H1 (cell line): ENCODE measurements around the gene KCNJ4. TPM values are rescaled to one million over a fixed set of nuclear protein-coding genes. Genes with fewer than 3 reads are reported as not detected.

Source experiments
- CTCF ChIA-PET: fragments of 300-600 bp; sonication (Branson Sonifier 250); formaldehyde crosslinking; loops from one replicate; lab custom pipeline; 2021; ENCODE audit not compliant: partially characterized antibody; lab: Charles Lee
- POLR2A ChIA-PET: fragments of 300-600 bp; sonication (Branson Sonifier 250); formaldehyde crosslinking; loops from one replicate; lab custom pipeline; 2021; ENCODE audit warnings: inconsistent platforms; ENCODE audit not compliant: partially characterized antibody; lab: Charles Lee
- DNase-seq, 2 experiments: peaks; one replicate each; pipeline versions ENCODE4 v3.0.0 to v3.0.0-alpha.2; 2010 to 2022; ENCODE audit warnings: low spot score in 2 of 2, low read depth in 1 of 2, mixed read lengths in 1 of 2
- FAIRE-seq: peaks from 2 replicates; lab custom pipeline; 2011; peaks lifted over from hg19 to GRCh38; lab: Jason Lieb, UNC
- H2AFZ ChIP-seq: 2 replicates; pipeline ENCODE4 v1.8.1; 2012; ENCODE audit warnings: low read length, inconsistent platforms
- H2AK5ac ChIP-seq: 2 replicates; pipeline ENCODE4 v1.6.1; 2013; ENCODE audit warnings: low read depth, low read length
- H2BK120ac ChIP-seq: replicated peaks from 2 replicates; pipeline ENCODE3; 2013; ENCODE audit warnings: low read depth, low read length, inconsistent platforms
- H2BK12ac ChIP-seq: 2 replicates; pipeline ENCODE4 v1.6.1; 2013; ENCODE audit warnings: low read depth, low read length
- H2BK15ac ChIP-seq: 2 replicates; pipeline ENCODE4 v1.6.1; 2013; ENCODE audit warnings: low read length
- H2BK20ac ChIP-seq: 2 replicates; pipeline ENCODE4 v1.6.1; 2013; ENCODE audit warnings: low read length
- H2BK5ac ChIP-seq: 2 replicates; pipeline ENCODE4 v1.6.1; 2013; ENCODE audit warnings: low read depth, low read length
- H3K14ac ChIP-seq: 2 replicates; pipeline ENCODE4 v1.6.1; 2013; ENCODE audit warnings: inconsistent platforms; ENCODE audit not compliant: insufficient read length
- H3K18ac ChIP-seq: 2 replicates; pipeline ENCODE4 v1.6.1; 2013; ENCODE audit warnings: low read length; ENCODE audit errors: extremely low read depth
- H3K23ac ChIP-seq: 2 replicates; pipeline ENCODE4 v1.6.1; 2013; ENCODE audit warnings: inconsistent platforms; ENCODE audit not compliant: insufficient read length
- H3K23me2 ChIP-seq: 2 replicates; pipeline ENCODE4 v1.6.1; 2013; ENCODE audit warnings: low read depth, low read length
- H3K27ac ChIP-seq: 2 replicates; pipeline ENCODE4 v1.6.1; 2011; ENCODE audit warnings: low read depth, low read length, inconsistent platforms
- H3K27me3 ChIP-seq, 4 experiments: replicated peaks in 1 of 4; 1 replicate in 1 of 4; 2 replicates in 3 of 4; pipeline versions ENCODE4 v1.6.1 to v1.8.1; 2011 to 2013; ENCODE audit warnings: low read length in 3 of 4, mild to moderate bottlenecking in 3 of 4, inconsistent platforms in 2 of 4, mixed read lengths in 2 of 4, moderate library complexity in 1 of 4; ENCODE audit not compliant: control insufficient read depth in 3 of 4, insufficient read depth in 3 of 4; ENCODE audit errors: extremely low read depth in 1 of 4
- H3K36me3 ChIP-seq, 4 experiments: 2 replicates each; pipeline versions ENCODE4 v1.6.1 to v1.8.1; 2011 to 2013; ENCODE audit warnings: mild to moderate bottlenecking in 4 of 4, low read length in 3 of 4, moderate library complexity in 2 of 4, control low read depth in 1 of 4, inconsistent platforms in 1 of 4; ENCODE audit not compliant: insufficient read depth in 4 of 4, control insufficient read depth in 2 of 4
- H3K4ac ChIP-seq: replicated peaks from 2 replicates; pipeline ENCODE3; 2013; ENCODE audit warnings: low read length, low read depth, mixed read lengths, inconsistent platforms; ENCODE audit not compliant: insufficient read length
- H3K4me1 ChIP-seq, 4 experiments: replicated peaks in 1 of 4; 1 replicate in 1 of 4; 2 replicates in 3 of 4; pipeline versions ENCODE4 v1.6.1 to v1.8.1; 2011 to 2013; ENCODE audit warnings: low read length in 3 of 4, inconsistent platforms in 2 of 4, mixed read lengths in 1 of 4; ENCODE audit not compliant: insufficient read depth in 4 of 4, control insufficient read depth in 3 of 4
- H3K4me2 ChIP-seq, 2 experiments: 2 replicates each; pipeline versions ENCODE4 v1.6.1 to v1.8.1; 2011 to 2013; ENCODE audit warnings: low read depth in 2 of 2, low read length in 2 of 2, control low read depth in 1 of 2, inconsistent platforms in 1 of 2, mild to moderate bottlenecking in 1 of 2; ENCODE audit not compliant: insufficient read depth in 1 of 2
- H3K4me3 ChIP-seq, 4 experiments: fragments of 200-600, 300-600 bp in 1 of 4; sonication (generic), shearing (Covaris generic), sonication (Bioruptor Twin) in 1 of 4; 2 replicates each; pipeline versions ENCODE4 v1.5.1 to v1.8.1; 2011 to 2016; ENCODE audit warnings: low read length in 4 of 4, low read depth in 3 of 4, control low read depth in 2 of 4, inconsistent platforms in 2 of 4, mild to moderate bottlenecking in 2 of 4, mixed read lengths in 1 of 4, moderate library complexity in 1 of 4; ENCODE audit not compliant: insufficient read depth in 2 of 4; ENCODE audit errors: extremely low read depth in 1 of 4
- H3K56ac ChIP-seq: replicated peaks from 2 replicates; pipeline ENCODE3; 2013; ENCODE audit warnings: low read depth, mild to moderate bottlenecking, mixed read lengths, low read length, inconsistent platforms; ENCODE audit not compliant: insufficient read length
- H3K79me1 ChIP-seq: 2 replicates; pipeline ENCODE4 v1.6.1; 2013; ENCODE audit warnings: low read depth, low read length, control low read depth
- H3K79me2 ChIP-seq, 2 experiments: 2 replicates each; pipeline versions ENCODE4 v1.6.1 to v1.8.1; 2012 to 2013; ENCODE audit warnings: low read length in 2 of 2, mild to moderate bottlenecking in 2 of 2, inconsistent platforms in 1 of 2; ENCODE audit not compliant: insufficient read depth in 2 of 2, control insufficient read depth in 1 of 2
- H3K9ac ChIP-seq, 4 experiments: replicated peaks in 1 of 4; 1 replicate in 1 of 4; 2 replicates in 3 of 4; pipeline versions ENCODE4 v1.6.1 to v1.8.1; 2011 to 2013; ENCODE audit warnings: low read depth in 3 of 4, low read length in 3 of 4, control low read depth in 2 of 4, mild to moderate bottlenecking in 2 of 4, moderate library complexity in 2 of 4, inconsistent platforms in 1 of 4; ENCODE audit errors: extremely low read depth in 1 of 4
- H3K9me3 ChIP-seq, 2 experiments: 2 replicates each; pipeline versions ENCODE4 v1.6.1 to v1.8.1; 2012 to 2013; ENCODE audit warnings: mild to moderate bottlenecking in 2 of 2, moderate library complexity in 2 of 2, control low read depth in 1 of 2, inconsistent platforms in 1 of 2, low read depth in 1 of 2, low read length in 1 of 2, mixed read lengths in 1 of 2; ENCODE audit not compliant: insufficient read depth in 2 of 2
- H4K20me1 ChIP-seq, 2 experiments: replicated peaks in 1 of 2; 2 replicates each; pipeline versions ENCODE3 to v1.8.1; 2011 to 2013; ENCODE audit warnings: inconsistent platforms in 2 of 2, low read length in 2 of 2, mild to moderate bottlenecking in 1 of 2; ENCODE audit not compliant: insufficient read depth in 2 of 2, control insufficient read depth in 1 of 2
- H4K5ac ChIP-seq: 2 replicates; pipeline ENCODE4 v1.6.1; 2013; ENCODE audit warnings: low read length, low read depth, mixed read lengths, inconsistent platforms; ENCODE audit not compliant: insufficient read length
- H4K8ac ChIP-seq: 2 replicates; pipeline ENCODE4 v1.8.0; 2013; ENCODE audit warnings: mild to moderate bottlenecking, moderate library complexity, low read length, inconsistent platforms; ENCODE audit not compliant: insufficient read depth; ENCODE audit errors: extremely low read depth
- H4K91ac ChIP-seq: replicated peaks from 2 replicates; pipeline ENCODE3; 2013; ENCODE audit warnings: low read length, mixed read lengths, inconsistent platforms; ENCODE audit not compliant: insufficient read length
- CTBP2 ChIP-seq: IDR thresholded peaks from 2 replicates; pipeline ENCODE4 v1.7.0; 2011; ENCODE audit warnings: borderline replicate concordance, mild to moderate bottlenecking, moderate library complexity, mixed read lengths, low read length; ENCODE audit not compliant: insufficient read depth, insufficient read length
- FOSL1 ChIP-seq: IDR thresholded peaks from 2 replicates; pipeline ENCODE4 v1.6.1; 2011; ENCODE audit warnings: mild to moderate bottlenecking, low read depth, low read length, moderate library complexity; ENCODE audit not compliant: insufficient read depth
- KDM1A ChIP-seq: fragments of 200-600, 300-600 bp; sonication (generic); IDR thresholded peaks from 2 replicates; pipeline ENCODE4 v1.7.1; 2016; ENCODE audit warnings: mild to moderate bottlenecking, low read length, borderline replicate concordance
- NRF1 ChIP-seq: IDR thresholded peaks from 2 replicates; pipeline ENCODE4 v1.6.1; 2011; ENCODE audit warnings: mild to moderate bottlenecking, low read depth, low read length, improper control_type of control experiment
- PHF8 ChIP-seq: fragments of 200-600 bp; sonication (generic); conservative IDR thresholded peaks from 2 replicates; pipeline ENCODE4 v1.7.1; 2012; ENCODE audit warnings: low read depth, mild to moderate bottlenecking, inconsistent platforms, low read length, moderate library complexity
- POLR2AphosphoS5 ChIP-seq: IDR thresholded peaks from 2 replicates; pipeline ENCODE4 v1.6.1; 2011; ENCODE audit warnings: low read depth, low read length
- RBBP5 ChIP-seq: IDR thresholded peaks from 2 replicates; pipeline ENCODE4 v1.7.1; 2012; ENCODE audit warnings: low read depth, mild to moderate bottlenecking, inconsistent platforms, low read length, moderate library complexity, borderline replicate concordance
- RFX5 ChIP-seq: IDR thresholded peaks from 2 replicates; pipeline ENCODE4 v1.6.1; 2011; ENCODE audit warnings: low read depth, low read length, improper control_type of control experiment, borderline replicate concordance
- SRF ChIP-seq: IDR thresholded peaks from 2 replicates; pipeline ENCODE4 v1.6.1; 2011; ENCODE audit warnings: mild to moderate bottlenecking, low read depth, low read length, moderate library complexity
- WGBS, 2 experiments: shearing (Covaris generic) in 1 of 2; methylation state at CpG; one replicate each; pipeline versions ENCODE4 v1.1.6 to v1.1.7; 2013 to 2015; ENCODE audit warnings: low lambda C conversion rate in 2 of 2, mixed read lengths in 2 of 2, inconsistent platforms in 1 of 2, low coverage in 1 of 2, missing lambda C conversion rate in 1 of 2; ENCODE audit not compliant: insufficient replicate concordance in 2 of 2, insufficient coverage in 1 of 2, insufficient read length in 1 of 2; ENCODE audit errors: extremely low coverage in 1 of 2, missing lambda C conversion rate in 1 of 2; 5-methylcytosine and 5-hydroxymethylcytosine counted together
- polyA plus RNA-seq, 7 experiments: library from polyadenylated mRNA; depleted of rRNA in 3 of 7; stranded (reverse) in 5 of 7; unstranded in 2 of 7; fragments of >200 nt in 5 of 7; fragments of 200-250 nt in 2 of 7; gene quantifications; 1 replicate in 5 of 7; 2 replicates in 1 of 7; 4 replicates in 1 of 7; pipeline versions ENCODE4 v1.2.1 to v1.2.3, GENCODE V29; 2011 to 2013; ENCODE audit warnings: missing spikeins in 2 of 7, mixed read lengths in 2 of 7
- total RNA-seq: library from RNA; stranded (reverse); fragmentation: NEBNext Ultra II Directional; extraction: Animal tissue kit (Norgen Biotek cat#: 25700); gene quantifications from 2 replicates; pipeline ENCODE4 v1.2.1, GENCODE V29; 2021
- TF ChIP-seq, protein P1 (sequence below): IDR thresholded peaks from 2 replicates; pipeline ENCODE4 v1.6.1; 2011; ENCODE audit warnings: low read depth, mild to moderate bottlenecking, low read length; ENCODE audit not compliant: insufficient read depth

Gene KCNJ4
- total and polyA plus RNA-seq, 2 of the 8 experiments (the other 6 are each of a cell fraction or from before 2014, with no cell fraction given): 1.4 to 2.2 TPM

GRCh38 chr22:38501797-38502672, 47.0 kb upstream of the KCNJ4 start:
- H2BK120ac ChIP-seq: no peak overlapping the region
- no peak for DNase-seq
- no peak overlapping the region for H3K4ac ChIP-seq
- no peak overlapping the region for H3K18ac ChIP-seq
- H3K4me2 ChIP-seq: peak overlapping the region; percentile 78 to 94; a peak in 2 of 4 replicates
- H3K23ac ChIP-seq: no peak overlapping the region
- no peak overlapping the region for H2BK12ac ChIP-seq
- H4K20me1 ChIP-seq: peaks cover 18 to 22% of the 10 kb centered on the region in 2 experiments
- no peak overlapping the region for H4K5ac ChIP-seq
- no peak overlapping the region for H2AFZ ChIP-seq
- 0 out of 2 replicates have a peak, but pooled peaks cover 3% of the 10 kb centered on the region for H3K79me1 ChIP-seq
- peaks cover 32 to 77% of the 10 kb centered on the region in 2 experiments for H3K79me2 ChIP-seq
- no peak overlapping the region; a peak in 3 of 7 replicates for H3K9ac ChIP-seq
- no peak overlapping the region for H4K91ac ChIP-seq
- POLR2A ChIA-PET: interaction anchor here (0.7 to 32.5 kb wide), 14 partner anchors 10 to 100 kb away, joined by 3 to 1102 read pairs (median 4); partner anchors contain the start of genes DMC1 and KDELR3
- 90% methylated on average over 9 of the region's 10 CpGs; no CpG with 5 or more reads in 1 of the 2 experiments for whole genome bisulfite sequencing, 2 experiments
- H3K27me3 ChIP-seq: no peaks in the 10 kb centered on the region
- no peak overlapping the region for H3K56ac ChIP-seq
- H3K9me3 ChIP-seq: no peaks in the 10 kb centered on the region
- H3K4me3 ChIP-seq: peak overlapping the region in 1 of 4 experiments; percentile 97; a peak in 2 of 8 replicates
- no peak overlapping the region for H3K14ac ChIP-seq
- no peak overlapping the region for H3K27ac ChIP-seq
- H4K8ac ChIP-seq: no peak overlapping the region
- H3K4me1 ChIP-seq: peaks cover 0 to 7% (median 5%) of the 10 kb centered on the region in 4 experiments; a peak in 5 of 7 replicates
- H2BK15ac ChIP-seq: no peak overlapping the region
- peaks cover 20 to 79% (median 39%) of the 10 kb centered on the region in 4 experiments for H3K36me3 ChIP-seq
- peaks cover 12% of the 10 kb centered on the region for H3K23me2 ChIP-seq
- no peak overlapping the region for H2AK5ac ChIP-seq
- FAIRE-seq: no peak
- CTCF ChIA-PET: interaction anchor here (0.8 to 1.4 kb wide), 8 partner anchors 8 to 195 kb away, joined by 3 to 7 read pairs (median 3); no protein-coding TSS in a partner anchor
- H2BK5ac ChIP-seq: no peak overlapping the region
- no peak overlapping the region for H2BK20ac ChIP-seq
- TF ChIP-seq CTBP2 (no peak), RFX5 (no peak), RBBP5 (no peak), KDM1A (no peak), PHF8 (no peak), NRF1 (no peak), FOSL1 (no peak), POLR2AphosphoS5 (0 out of 2 replicates have a peak, but pooled peaks have one; percentile 43), SRF (no peak)
- TF ChIP-seq, protein P1, sequence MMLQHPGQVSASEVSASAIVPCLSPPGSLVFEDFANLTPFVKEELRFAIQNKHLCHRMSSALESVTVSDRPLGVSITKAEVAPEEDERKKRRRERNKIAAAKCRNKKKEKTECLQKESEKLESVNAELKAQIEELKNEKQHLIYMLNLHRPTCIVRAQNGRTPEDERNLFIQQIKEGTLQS: no peak
